HG03460 (cell line): ENCODE measurements around the gene KCNQ5.
"Not testable (repeated sequence)": the region's sequence is repeated elsewhere in the genome, so short reads cannot be mapped to it uniquely, and the experiment has no call there.

Source experiments
- ATAC-seq: cut with Tn5 transposase; IDR thresholded peaks from one replicate; pipeline ENCODE4 v1.9.1; 2021; ENCODE audit not compliant: unreplicated experiment

KCNQ5 gene

DNA sequence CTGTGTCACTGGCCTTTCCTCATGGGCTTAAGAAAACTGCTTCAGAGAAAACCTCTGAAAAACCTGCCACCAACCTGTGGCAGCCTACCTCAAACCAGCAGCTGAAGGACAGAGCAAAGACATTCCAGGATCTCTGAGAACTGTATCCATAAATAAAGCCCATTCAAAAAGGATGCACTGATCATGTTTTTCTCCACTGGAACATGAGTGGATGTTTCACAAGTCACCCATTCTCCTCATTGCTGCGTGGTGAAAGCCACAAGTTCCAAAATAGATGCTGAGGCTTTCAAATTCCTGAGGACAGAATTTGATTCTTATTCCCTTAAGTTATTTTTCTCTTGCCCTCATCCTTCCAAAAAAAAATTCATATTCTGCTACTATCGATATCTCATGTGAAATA, 322.8 kb downstream of the KCNQ5 start:
- ATAC-seq: no peak

DNA sequence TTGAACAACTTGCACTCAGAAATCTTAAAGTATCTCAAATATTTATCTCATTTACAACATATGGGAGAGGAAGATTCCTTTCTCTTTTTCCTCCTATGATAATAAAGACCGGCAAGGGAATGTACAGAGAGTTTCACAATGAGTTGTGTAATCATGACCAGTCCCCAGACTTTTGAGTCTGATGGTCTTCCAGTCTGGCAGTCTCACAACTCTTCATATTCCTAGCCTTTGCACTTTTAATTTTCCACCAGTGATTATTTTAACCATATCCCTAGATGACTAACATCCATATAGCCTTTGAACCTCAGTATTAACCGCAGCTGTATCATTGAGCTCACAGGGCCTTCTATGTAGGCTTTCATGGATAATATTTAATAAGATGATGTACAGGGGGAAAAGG, 324.9 kb downstream of the KCNQ5 start:
- no peak for ATAC-seq

DNA sequence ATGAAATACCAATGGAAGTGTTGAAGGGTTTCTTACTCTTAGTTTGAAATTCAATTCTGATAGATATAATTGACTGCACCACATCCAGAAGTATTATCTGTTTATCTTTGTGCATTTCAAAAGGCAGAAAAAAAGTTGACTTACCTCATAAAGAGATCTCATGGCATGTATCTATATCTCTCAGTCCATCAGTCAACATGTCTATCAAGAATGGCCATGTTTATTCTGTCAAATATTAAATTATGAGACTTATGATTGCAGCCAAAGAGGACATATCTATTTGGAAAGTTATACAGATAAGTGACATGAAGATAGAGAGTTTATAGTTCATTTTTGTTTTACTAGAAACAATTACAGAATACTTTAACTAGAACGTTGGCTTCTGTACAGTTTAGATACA, 325.7 kb downstream of the KCNQ5 start:
- no peak for ATAC-seq

DNA sequence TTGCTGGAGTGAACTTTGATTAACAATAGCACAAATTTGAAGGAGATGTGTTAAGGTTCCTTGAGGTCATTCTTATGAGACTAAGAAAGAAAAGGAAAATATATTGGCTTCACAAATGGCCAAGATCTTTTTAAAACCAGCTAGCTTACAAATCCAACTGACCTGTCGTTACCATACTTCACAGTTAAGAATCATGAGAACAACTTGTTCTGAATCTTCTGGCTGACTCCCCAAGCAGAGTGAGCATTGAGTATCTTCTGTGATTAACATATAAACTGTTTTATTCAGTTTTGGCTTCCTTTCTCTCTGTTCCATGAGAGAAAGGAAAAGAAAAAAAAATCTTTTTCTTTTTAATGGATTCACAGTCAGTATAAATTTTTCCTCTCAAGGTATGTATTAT, 326.3 kb downstream of the KCNQ5 start:
- ATAC-seq: no peak

DNA sequence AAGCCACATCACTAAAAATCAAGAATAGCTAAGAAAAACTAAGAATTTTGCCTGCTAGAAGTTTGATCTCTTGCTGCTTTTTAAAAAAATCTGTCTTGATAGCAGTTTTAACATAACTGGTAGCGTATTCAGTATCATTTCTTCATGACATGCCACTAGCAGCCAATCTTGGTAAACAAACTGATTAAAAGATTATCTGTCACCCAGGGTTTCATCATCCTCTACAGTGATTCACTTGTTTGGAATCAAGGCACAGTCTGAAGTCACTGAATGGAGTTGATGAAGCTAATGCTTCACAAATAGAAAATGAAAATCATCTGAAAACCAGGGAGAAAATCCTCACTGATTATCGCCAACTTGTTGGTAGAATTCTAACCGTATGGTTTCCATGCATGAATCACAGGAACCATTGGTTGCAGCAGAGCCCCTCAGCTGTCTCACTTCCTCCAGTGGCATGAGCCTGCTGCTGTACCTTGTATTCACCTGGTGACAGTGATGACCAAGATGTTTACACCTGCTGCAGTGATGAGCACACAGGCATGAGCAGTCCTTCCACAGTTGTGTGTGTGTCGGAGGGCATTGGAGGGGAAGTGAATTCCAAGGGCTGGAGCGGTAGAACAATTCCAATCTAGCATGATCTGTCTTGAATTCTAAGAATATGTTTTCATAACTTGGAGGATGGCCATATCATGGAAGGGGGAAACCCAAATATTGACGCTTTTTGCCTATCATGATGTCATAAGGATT, 328.4 kb downstream of the KCNQ5 start:
- ATAC-seq: no peak

DNA sequence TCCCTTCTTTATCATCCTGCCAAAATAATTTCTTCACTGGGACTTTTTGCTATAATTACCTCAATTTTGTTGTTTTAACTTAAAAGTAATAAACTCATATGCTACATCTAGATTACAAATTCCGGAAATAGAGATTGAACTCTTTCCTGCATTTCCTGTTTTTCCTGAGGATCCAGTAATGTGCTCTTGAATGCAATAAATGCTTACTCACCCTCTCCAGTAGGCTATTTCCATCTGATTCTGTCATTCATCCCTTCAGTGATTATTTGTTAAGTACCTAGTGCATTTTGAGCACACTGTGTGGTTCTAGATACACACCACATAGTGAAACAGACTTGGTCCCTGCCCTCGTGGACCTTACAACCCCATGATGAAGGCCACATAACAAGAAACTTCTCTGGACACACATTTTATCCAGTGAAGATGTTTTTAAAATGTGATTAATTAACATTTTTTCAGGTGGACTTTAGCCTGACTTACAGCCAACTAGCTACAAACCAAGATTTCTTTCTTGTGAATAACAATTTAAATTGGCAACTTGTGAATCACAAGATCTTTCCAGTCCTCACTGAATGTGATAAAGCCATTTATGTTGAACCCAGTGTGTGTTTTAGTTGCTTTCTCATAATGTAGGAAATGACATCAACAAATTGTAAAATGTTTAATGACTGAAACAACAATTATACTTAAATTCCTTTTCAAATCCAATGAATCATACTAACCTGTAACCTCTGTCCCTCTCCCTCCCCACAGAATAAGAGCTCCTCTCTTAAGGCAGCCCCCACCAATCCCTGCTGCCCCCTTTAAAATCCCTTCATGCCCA, 331.2 kb downstream of the KCNQ5 start:
- no peak for ATAC-seq

DNA sequence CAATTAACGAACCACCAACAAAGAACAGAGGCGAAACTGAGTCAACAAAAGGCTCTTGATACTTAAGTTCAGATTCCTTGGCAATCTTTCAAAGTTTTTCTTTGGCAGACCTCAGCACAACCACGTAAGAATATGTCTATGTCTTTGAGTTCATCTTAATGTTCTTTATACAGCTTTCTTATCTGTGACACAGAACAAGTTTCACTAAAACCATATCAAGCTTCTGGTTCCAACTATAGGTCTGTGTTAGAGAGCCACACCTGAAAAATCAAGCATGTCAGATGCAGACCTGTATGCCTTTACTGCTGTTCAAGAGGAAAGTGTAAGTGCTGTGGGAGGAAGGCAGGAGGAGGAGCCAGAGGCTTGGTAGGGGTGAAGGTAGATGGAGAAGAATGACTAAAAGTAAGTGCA, 332.1 kb downstream of the KCNQ5 start:
- ATAC-seq: no peak

DNA sequence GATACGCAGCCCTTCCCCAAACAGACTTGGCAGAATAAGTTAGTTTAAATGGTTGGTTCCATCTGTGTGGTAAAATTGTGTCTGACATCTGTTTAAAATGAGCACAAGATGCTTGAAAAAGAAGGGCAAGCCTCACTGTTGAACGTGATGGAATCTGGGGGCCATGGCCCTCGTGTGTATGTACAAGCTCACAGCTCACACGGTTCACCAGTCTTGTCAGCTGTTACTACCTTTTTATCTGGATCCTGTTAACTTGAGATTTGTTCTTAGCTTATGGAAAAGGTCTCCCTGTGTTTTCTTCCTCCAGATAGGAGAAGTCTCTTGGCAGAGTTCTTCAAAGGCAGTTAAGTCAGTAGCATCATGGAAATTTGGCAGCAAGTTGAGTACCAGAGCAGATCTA, 332.9 kb downstream of the KCNQ5 start:
- no peak for ATAC-seq

DNA sequence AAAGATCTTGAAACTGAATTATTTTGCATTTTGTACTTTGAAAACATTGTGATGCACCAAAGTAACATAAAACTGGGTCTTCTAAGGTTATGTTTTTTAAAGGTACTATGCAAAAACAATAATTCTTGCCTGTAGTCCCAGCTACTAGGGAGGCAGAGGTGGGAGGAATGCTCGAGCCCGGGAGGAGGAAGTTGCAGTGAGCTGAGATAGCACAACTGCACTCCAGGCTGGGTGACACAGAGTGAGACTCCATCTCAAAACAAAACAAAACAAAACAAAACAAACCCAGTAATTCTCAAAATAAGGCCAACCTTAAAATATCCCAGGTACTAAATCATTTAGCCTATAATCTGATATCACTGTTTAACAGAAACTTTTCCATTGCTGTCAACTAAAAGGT, 333.8 kb downstream of the KCNQ5 start:
- ATAC-seq: no peak

DNA sequence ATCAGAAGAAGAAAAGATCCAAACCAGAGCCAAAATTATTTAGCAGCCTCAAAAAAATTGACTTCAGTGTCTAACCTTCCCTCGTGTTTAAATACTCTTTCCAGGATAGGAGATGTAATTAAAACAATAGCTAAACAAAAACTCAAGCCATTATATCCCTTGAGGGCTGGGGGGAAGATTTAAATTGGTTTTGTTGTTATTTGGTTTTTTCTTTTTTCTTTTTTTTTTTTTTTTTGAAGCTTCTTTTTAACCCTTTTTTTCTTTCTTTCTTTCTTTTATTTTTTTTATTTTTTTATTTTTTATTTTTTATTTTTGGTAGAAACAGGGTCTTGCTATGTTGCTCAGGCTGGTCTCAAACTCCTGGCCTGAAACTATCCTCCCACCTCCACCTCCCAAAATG, 334.4 kb downstream of the KCNQ5 start:
- ATAC-seq: no peak

DNA sequence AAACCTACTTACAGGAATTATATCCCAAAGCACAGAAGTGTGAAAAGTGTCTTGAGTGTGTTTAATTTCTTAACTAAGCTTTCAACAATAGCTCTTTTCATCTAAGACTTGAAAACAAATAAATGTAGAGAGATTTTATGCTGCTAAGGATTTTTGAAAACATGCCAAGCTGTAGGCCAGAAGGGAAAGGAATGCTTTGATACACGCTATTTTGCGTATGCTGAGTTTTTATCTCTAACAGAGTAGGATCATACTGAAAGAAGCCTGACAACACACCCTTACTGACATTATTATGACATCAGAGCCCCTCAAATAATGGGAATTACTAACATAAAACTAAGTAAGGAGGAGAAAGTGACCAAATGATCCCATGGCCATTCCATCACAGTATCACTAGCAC, 338.0 kb downstream of the KCNQ5 start:
- ATAC-seq: no peak

DNA sequence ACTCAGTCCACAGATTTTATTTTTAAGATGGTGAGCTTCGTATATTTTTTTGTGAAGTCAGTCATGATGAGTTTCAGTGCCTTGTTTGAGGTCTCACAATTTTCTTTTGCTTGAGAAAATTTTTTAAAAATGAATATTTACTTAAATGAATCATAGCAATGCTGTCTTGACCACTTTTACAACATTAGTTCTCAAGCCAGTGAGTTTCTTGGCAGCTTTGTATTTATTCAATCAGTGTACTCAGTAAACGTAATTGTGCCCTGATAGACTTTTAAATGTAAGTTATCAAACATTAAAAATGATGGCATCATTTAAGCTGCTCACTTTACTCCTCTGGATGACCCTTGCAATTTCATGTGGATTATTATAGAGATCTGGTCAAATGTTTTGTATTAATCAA, 342.1 kb downstream of the KCNQ5 start:
- ATAC-seq: no peak

DNA sequence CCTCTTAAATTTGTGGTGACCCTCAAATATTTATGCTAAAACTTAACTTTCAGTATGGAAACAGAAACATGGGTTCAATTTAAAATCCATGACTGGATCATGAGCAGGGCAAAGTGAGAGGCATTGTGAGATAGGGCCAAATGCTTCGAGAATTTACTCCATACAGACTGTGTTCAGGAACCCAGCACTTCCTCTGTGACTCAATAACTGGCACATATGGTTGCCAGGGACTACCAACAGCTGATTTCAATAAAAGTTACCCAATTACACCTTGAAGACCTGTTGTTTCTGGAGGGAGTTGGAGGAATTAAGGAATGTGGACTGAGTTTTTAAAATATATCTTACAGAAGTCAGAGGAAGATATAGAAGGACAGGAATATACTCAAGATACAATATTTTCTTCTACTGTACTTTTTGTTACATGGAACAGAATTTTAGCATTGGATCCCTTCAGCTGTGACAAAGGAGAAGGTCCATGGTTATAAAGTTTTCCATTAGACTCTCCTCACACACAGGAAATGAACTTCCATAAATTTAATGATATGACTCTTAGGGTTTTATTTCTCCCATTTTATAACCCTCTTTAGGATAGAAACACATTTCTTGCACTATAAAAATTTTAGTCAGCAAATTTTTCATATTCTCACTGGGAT, 344.9 kb downstream of the KCNQ5 start:
- ATAC-seq: no peak

DNA sequence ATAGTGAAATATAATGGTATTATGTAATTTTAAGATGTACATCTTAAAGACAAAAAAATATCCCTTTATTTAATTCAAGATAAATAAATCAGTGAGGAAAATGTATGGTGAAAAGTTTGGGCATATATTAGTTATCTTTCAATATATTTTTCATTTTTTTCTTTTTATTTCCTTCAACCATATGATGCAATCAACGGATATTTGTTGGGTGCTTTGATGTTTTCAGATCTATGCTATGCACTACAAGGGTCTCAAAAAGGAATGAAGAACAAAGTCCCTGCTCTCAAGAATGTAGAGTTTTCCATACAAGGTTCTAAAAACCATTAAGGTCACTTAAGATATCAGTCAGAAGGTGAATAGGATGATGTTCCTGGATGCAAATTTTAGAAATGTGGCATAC, 345.5 kb downstream of the KCNQ5 start:
- no peak for ATAC-seq

DNA sequence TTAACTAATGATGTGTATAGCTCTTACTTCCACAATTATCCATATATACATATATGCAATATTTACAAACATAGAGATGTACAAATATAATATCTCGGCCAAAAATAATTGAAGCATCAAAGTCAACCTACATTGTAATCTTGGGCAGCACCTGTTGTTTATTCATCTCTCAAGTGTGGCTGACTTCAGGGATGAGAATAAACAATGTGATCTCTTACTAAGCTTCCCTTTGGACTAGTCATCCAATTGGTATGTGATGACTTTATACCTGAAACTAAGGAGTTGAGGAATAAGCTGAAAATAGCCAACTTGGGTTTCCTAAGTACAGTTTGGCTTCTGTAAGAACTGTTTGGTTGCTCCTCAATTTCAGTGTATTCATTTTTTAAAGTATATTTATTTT, 346.8 kb downstream of the KCNQ5 start:
- ATAC-seq: no peak

DNA sequence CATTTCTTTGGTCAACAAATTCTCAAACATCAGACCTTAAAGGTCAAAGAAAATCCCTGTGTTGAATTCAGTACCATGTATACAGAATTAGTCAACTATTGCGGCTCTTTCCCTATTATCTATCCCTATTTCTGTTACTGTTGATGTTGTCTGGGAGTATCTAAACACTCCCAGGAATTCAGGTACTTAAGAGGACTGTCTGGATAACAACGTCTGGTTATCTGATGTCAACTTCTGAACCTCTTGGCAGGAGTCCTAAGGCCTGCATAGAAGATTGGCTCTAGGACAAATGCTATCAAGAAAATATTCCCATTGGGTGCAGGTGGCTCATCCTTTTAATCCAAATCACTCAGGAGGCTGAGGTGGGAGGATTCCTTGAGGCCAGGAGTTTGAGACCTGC, 347.8 kb downstream of the KCNQ5 start:
- no peak for ATAC-seq

DNA sequence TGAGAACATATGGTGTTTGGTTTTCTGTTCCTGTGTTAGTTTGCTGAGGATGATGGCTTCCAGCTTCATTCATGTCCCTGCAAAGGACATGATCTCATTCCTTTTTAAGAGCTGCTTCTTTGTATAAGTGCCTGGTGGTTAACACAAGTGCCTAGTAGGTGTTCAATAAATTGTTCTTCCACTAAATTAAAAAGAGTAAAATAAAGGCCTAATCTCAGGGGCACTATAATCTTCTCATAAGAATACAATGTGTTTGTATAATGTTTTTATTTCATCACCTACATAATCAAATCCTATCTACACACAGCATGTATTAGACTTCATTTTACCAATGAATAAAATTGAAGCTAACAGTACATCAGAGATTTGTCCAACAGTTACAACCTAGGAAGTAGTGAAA, 350.7 kb downstream of the KCNQ5 start:
- ATAC-seq: no peak

DNA sequence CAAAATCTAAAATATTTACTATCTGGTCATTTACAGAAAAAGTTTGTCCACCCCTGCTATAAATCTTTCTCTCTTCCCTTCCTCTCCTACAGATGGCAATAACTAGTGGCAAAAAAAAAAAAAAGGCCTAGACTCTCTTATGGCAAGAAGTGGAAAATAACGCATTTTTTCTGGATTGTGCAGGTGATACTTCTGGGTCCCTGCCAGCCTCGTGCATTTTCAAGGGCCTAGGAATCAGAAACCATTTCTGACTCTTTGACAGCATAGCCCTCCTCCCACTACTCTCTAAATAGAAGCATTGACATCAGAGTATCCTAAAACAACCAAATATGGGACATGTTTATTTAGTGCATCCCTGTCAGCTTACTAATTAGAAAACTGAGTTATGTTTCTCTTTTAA, 352.4 kb downstream of the KCNQ5 start:
- ATAC-seq: no peak

DNA sequence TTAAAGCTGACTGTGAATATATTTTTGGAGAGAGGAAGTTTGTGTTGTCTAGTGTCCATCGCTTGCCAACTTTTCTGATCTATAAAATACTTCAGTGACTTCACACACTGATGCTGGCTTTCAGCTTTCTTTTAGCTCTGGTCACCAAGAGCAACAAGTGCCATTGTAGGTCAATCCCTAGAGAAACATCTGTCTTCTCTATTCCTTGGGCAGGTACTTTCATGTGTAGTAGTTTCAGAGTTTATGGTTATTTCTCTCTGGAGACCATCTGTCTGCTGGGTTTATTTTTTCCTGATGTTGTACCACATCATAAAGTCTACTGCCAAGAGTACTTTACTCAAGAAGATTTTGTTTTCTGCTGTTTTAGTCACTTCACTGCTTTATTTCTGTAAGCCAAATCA, 353.5 kb downstream of the KCNQ5 start:
- peak; percentile 55 for ATAC-seq

DNA sequence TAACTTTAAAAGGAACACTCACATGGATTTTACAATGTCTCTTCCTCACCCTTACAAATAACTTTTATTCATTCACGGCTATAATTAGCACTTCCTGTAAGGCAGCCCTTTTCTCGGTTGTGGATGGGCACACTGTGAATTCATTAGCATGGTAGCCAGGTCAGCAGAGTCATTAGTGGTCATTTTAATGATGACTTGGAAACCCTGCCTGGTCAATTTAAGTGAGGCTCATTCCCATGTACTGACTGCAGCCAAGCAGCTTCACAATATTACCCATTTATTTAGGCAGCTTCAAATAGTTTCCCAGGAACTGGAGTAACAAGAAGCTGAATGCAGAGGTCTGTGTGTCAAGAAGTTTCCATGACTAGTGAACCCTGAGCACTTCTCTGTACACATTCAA, 354.6 kb downstream of the KCNQ5 start:
- no peak for ATAC-seq

DNA sequence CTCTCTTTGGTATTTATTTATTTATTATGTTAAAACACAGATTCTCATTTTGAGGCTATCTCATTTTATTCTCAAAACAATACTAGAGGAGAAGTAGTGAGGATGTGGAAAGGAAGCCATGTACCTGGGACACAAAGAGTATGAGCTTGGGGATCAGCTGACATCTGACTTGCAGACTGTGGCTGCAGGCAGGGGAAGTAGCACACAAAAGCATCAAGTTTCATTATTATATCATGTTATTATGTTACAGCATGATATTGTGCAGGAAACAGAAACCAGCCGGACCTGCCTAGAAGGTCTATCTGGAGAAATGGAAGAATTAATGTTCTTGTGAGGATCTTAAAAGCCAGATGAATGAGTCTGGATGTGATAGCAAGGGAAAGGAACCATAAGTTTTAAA, 355.2 kb downstream of the KCNQ5 start:
- peak; percentile 68 for ATAC-seq

DNA sequence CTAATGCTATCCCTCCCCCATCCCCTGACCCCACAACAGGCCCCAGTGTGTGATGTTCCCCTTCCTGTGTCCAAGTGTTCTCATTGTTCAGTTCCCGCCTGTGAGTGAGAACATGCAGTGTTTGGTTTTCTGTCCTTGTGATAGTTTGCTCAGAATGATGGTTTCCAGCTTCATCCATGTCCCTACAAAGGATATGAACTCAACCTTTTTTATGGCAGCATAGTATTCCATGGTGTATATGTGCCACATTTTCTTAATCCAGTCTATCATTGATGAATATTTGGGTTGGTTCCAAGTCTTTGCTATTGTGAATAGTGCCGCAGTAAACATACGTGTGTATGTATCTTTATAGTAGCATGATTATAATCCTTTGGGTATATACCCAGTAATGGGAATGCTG, 356.9 kb downstream of the KCNQ5 start:
- ATAC-seq: not testable (repeated sequence)
